ENCODE data around the gene FSTL5. TPM values are rescaled to one million over a fixed set of nuclear protein-coding genes. Genes with fewer than 3 reads are reported as not detected.

Gene FSTL5
- total RNA-seq, 4 donors from 2014 or later = not detected

DNA sequence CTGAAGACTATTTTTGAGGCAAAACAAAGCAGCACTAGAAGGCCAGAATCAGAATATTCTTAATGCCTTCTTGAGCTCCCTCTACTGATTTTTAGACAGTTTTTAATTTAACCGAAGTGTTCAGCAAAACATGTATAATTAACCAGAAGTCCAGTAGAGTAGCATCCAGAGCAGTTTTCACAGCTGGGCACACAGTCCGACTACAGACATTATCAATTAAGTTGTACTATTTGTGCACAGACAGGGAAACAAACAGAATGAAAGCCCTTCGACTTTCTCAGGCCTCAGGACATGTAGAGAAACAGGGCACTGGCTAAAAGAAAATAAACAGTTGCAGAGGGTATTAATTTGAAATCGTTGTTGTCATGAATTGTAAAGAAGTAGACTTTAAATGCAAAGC, 11.9 kb downstream of the FSTL5 start:
- Histone ChIP-seq H3K36me3 (no peaks in the 10 kb centered on the region), H3K9me3 (no peaks in the 10 kb centered on the region), H3K27me3 (no peaks in the 10 kb centered on the region), H3K4me3 (no peak overlapping the region), H3K27ac (no peak overlapping the region), H3K4me1 (no peaks in the 10 kb centered on the region)
- DNase-seq = no peak
- no peak for ATAC-seq
- in situ Hi-C loops (cut with MboI; ENCODE audit: low sequenced_read_pairs in 4 of 4) = no loop called here
- TF ChIP-seq, protein P1, sequence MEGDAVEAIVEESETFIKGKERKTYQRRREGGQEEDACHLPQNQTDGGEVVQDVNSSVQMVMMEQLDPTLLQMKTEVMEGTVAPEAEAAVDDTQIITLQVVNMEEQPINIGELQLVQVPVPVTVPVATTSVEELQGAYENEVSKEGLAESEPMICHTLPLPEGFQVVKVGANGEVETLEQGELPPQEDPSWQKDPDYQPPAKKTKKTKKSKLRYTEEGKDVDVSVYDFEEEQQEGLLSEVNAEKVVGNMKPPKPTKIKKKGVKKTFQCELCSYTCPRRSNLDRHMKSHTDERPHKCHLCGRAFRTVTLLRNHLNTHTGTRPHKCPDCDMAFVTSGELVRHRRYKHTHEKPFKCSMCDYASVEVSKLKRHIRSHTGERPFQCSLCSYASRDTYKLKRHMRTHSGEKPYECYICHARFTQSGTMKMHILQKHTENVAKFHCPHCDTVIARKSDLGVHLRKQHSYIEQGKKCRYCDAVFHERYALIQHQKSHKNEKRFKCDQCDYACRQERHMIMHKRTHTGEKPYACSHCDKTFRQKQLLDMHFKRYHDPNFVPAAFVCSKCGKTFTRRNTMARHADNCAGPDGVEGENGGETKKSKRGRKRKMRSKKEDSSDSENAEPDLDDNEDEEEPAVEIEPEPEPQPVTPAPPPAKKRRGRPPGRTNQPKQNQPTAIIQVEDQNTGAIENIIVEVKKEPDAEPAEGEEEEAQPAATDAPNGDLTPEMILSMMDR (IDR thresholded peaks at IDR 0.05 in 4 of 5, conservative IDR thresholded peaks at IDR 0.05 in 1 of 5) = no peak
- no peak for TF ChIP-seq POLR2A (IDR thresholded peaks at IDR 0.05)
- intact Hi-C loops (cut with DNase I; ENCODE audit: low total_unique reads) = no loop called here

DNA sequence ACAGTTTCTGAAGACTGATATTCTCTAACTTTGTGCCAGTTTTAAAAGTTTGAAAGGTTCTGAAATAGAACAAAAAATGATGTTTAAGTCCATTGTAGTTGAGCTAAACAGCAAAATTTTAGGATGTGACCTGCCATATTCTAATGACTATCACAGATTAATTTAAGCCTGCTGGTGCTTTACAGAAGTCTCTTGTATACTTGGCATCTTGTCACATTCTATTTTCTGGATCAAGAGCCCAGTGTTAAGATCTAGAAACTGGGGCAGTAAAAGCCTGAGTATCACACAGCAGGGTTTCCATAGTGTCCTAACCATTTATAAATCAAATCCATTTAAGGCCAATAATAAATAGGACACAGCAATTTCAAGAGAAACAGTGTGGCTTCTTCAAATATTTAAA, 12.4 kb downstream of the FSTL5 start:
- intact Hi-C loops (cut with DNase I; ENCODE audit: low total_unique reads) (no loop called here), in situ Hi-C loops (cut with MboI; ENCODE audit: low sequenced_read_pairs in 4 of 4) (no loop called here)
- Histone ChIP-seq H3K4me3 (no peak overlapping the region), H3K36me3 (no peaks in the 10 kb centered on the region), H3K9me3 (no peaks in the 10 kb centered on the region), H3K27ac (no peak overlapping the region), H3K4me1 (no peaks in the 10 kb centered on the region), H3K27me3 (no peaks in the 10 kb centered on the region)
- no peak for TF ChIP-seq POLR2A (IDR thresholded peaks at IDR 0.05)
- TF ChIP-seq, protein P1 (IDR thresholded peaks at IDR 0.05 in 4 of 5, conservative IDR thresholded peaks at IDR 0.05 in 1 of 5) = no peak
- DNase-seq (no peak), ATAC-seq (no peak)

DNA sequence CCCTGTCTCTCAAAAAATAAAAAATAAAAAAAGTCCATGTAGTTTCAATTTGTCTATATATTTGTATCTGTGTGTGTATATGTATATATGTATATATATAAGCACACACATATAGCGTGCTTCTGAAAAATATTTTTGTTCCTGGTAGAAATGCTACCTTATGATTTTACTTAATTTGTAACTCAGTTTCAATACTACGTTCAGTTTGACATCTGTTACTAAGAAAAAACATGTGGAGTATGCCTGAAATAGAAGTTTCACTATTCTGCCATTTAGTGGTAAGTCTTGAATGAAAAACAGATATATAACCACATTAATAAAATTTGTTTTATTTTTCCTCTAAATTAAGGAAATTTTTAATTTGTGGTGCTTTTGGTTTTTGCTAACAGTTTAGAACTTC, 14.2 kb downstream of the FSTL5 start:
- intact Hi-C loops (cut with DNase I; ENCODE audit: low total_unique reads) = no loop called here
- Histone ChIP-seq H3K27me3 (no peaks in the 10 kb centered on the region), H3K36me3 (no peaks in the 10 kb centered on the region), H3K4me1 (no peaks in the 10 kb centered on the region), H3K9me3 (no peaks in the 10 kb centered on the region), H3K27ac (no peak overlapping the region), H3K4me3 (no peak overlapping the region)
- ATAC-seq (no peak), DNase-seq (no peak)
- in situ Hi-C loops (cut with MboI; ENCODE audit: low sequenced_read_pairs in 4 of 4) = no loop called here
- TF ChIP-seq, protein P1 (IDR thresholded peaks at IDR 0.05 in 4 of 5, conservative IDR thresholded peaks at IDR 0.05 in 1 of 5) = no peak
- no peak for TF ChIP-seq POLR2A (IDR thresholded peaks at IDR 0.05)

DNA sequence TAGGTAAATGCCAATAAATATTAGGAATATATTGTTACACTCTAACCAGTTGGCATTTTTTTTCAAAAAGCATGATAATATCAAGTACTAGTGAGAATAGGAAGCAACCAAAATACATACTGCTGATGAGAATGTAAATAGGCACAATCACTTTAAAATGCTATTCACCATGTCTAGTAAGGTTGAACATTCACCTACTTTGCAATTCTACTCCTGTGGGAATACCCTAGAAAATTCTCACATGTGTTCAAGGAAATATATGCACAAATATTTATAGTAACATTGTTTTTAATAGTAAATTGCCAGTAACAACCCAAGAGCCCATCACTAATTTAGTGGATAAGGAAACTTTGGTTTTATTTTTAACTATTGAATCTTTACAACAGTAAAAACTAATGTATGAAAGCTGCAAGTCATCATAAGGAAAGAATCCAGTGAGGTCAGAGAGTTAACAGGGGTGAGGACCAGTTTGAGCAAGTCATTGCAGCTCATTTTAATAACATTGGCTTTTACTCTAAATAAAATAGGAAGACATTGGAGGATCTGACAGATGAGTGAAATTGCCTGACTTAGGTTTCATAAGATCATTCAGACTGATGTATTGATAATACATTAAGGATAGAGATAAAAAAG, 23.6 kb downstream of the FSTL5 start:
- intact Hi-C loops (cut with DNase I; ENCODE audit: low total_unique reads) (no loop called here), in situ Hi-C loops (cut with MboI; ENCODE audit: low sequenced_read_pairs in 4 of 4) (no loop called here)
- no peak for DNase-seq
- Histone ChIP-seq H3K27me3 (no peaks in the 10 kb centered on the region), H3K9me3 (no peaks in the 10 kb centered on the region), H3K36me3 (no peaks in the 10 kb centered on the region), H3K27ac (no peak overlapping the region), H3K4me1 (no peaks in the 10 kb centered on the region), H3K4me3 (no peak overlapping the region)
- TF ChIP-seq POLR2A (IDR thresholded peaks at IDR 0.05) = no peak
- no peak for ATAC-seq

DNA sequence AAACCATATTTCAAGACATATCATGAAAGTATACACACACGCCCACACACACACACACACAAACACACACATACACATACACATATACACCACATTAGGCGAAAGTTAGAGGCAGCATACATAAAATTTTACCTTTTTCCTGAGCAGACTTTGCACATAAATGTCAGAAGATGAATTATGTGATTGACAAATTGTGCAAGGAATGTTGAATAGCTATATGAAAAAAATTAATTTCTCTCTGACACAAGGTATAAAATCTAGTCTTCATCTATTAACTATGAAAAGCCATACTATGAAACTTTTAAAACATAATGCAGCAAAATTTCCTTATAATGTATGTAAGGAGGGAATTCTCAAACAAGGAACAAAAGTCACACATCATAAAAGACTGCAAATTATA, 24.4 kb downstream of the FSTL5 start:
- intact Hi-C loops (cut with DNase I; ENCODE audit: low total_unique reads) = no loop called here
- Histone ChIP-seq H3K27ac (no peak overlapping the region), H3K4me1 (no peaks in the 10 kb centered on the region)

More for the DNA sequence above, 24.4 kb downstream of the FSTL5 start:
- in situ Hi-C loops (cut with MboI; ENCODE audit: low sequenced_read_pairs in 4 of 4) = no loop called here
- TF ChIP-seq, protein P1 (IDR thresholded peaks at IDR 0.05 in 4 of 5, conservative IDR thresholded peaks at IDR 0.05 in 1 of 5) = no peak
- no peak for TF ChIP-seq POLR2A (IDR thresholded peaks at IDR 0.05)
- no peak for ATAC-seq
- H3K27me3 ChIP-seq = no peaks in the 10 kb centered on the region
- no peaks in the 10 kb centered on the region for H3K9me3 ChIP-seq
- no peak for DNase-seq
- H3K4me3 ChIP-seq = no peak overlapping the region
- no peaks in the 10 kb centered on the region for H3K36me3 ChIP-seq
